GM12892 (cell line): Measurements from ENCODE around the gene PRRX1.

Experiments
- POLR2A ChIP-seq: IDR thresholded peaks from 2 replicates; pipeline ENCODE4 v1.6.1; 2011; ENCODE audit warnings: low read depth, low read length, control low read depth
- POLR2AphosphoS5 ChIP-seq: IDR thresholded peaks from 2 replicates; pipeline ENCODE4 v1.6.1; 2011; ENCODE audit warnings: low read depth, low read length, control low read depth
- TAF1 ChIP-seq: IDR thresholded peaks from 2 replicates; pipeline ENCODE4 v1.6.1; 2011; ENCODE audit warnings: low read depth, mild to moderate bottlenecking, control low read depth, low read length, borderline replicate concordance

DNA sequence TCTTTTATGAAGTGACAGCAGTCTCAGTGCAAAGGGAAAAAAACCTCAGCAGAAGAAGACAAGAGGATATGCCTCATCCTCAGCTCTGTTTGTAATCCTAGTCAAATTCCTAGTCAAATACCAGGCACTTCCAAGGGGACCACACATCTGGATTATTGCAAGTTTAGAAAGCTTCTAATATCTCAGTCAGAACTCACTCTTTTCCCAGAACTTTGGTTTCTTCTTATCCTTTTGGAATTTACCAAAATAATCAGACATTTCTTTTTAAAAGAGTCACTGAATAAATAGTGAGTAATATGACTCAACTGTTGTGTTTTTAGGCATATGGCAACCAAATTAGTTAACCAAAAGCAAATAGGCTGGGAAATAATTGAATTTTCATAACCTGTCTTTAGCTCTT, 47.8 kb downstream of the PRRX1 start:
- TF ChIP-seq POLR2A: no peak
- TF ChIP-seq POLR2AphosphoS5: no peak
- no peak for TF ChIP-seq TAF1
